ENCODE measurements around the gene HNRNPC. TPM values are rescaled to one million over a fixed set of nuclear protein-coding genes. Genes with fewer than 3 reads are reported as not detected.
"Not testable (repeated sequence)": the region's sequence is repeated elsewhere in the genome, so short reads cannot be mapped to it uniquely, and the experiment has no call there.

The HNRNPC gene
- total RNA-seq, 1 donor from 2014 or later = 424 TPM

GRCh38 chr14:21258005-21258888 lies 11.0 kb downstream of the HNRNPC start:
- no peaks in the 10 kb centered on the region for H3K9me3 Mint-ChIP-seq (ENCODE audit: unreplicated experiment)
- TF ChIP-seq CTCF (IDR thresholded peaks at IDR 0.05) = no peak
- H3K27me3 Mint-ChIP-seq (ENCODE audit: unreplicated experiment) = no peaks in the 10 kb centered on the region
- H3K4me1 Mint-ChIP-seq (ENCODE audit: unreplicated experiment) = peaks cover 67% of the 10 kb centered on the region
- no peak for DNase-seq (ENCODE audit: extremely low spot score, unreplicated experiment)
- H3K4me3 Mint-ChIP-seq (ENCODE audit: unreplicated experiment) = no peak overlapping the region
- H3K27ac Mint-ChIP-seq (ENCODE audit: unreplicated experiment) = peak overlapping the region; percentile 49
- peaks cover 40% of the 10 kb centered on the region for H3K36me3 Mint-ChIP-seq (ENCODE audit: unreplicated experiment)

GRCh38 chr14:21257394-21257909 lies 11.8 kb downstream of the HNRNPC start:
- Mint-ChIP-seq H3K4me3 (ENCODE audit: unreplicated experiment) (no peak overlapping the region), H3K36me3 (ENCODE audit: unreplicated experiment) (peaks cover 38% of the 10 kb centered on the region), H3K27ac (ENCODE audit: unreplicated experiment) (peak overlapping the region; percentile 49), H3K4me1 (ENCODE audit: unreplicated experiment) (peaks cover 59% of the 10 kb centered on the region), H3K27me3 (ENCODE audit: unreplicated experiment) (no peaks in the 10 kb centered on the region), H3K9me3 (ENCODE audit: unreplicated experiment) (no peaks in the 10 kb centered on the region)
- no peak for DNase-seq (ENCODE audit: extremely low spot score, unreplicated experiment)
- no peak for TF ChIP-seq CTCF (IDR thresholded peaks at IDR 0.05)

DNA sequence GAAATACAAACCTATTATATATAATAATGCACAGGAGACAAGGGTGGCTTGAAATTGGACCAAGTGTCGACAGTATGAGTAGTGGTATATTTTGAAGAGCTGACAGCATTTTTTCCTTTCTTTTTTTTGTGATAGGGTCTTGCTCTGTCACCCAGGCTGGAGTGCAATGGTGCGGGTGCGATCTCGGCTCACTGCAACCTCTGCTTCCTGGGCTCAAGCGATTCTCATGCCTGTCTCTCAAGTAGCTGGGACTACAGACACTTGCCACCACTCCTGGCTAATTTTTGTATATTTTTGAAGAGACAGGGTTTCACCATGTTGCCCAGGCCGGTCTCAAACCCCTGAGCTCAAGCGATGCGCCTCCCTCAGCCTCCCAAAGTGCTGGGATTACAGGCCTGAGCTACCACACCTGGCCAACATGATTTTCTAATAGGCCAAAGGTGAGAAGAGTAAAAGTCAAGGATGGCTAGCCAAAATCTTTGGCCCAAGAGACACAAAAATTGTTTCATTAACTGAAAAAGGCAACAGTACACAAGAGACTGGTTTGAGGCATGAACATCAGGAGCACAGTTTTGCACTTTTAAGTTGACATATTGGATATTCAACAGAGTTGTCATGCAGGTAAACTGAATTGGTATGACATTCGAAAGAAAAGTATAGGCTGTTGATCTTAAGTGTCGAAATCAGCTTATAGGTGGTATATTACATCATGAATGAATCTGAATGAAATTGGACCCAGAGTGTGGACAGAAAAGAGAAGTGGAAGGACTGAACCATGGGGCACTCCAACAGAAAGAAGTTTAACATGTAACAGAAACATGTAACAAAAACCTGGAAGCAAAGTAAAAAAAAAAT lies 12.5 kb downstream of the HNRNPC start:
- Mint-ChIP-seq H3K9me3 (ENCODE audit: unreplicated experiment) (no peaks in the 10 kb centered on the region), H3K27ac (ENCODE audit: unreplicated experiment) (peak overlapping the region; percentile 49), H3K36me3 (ENCODE audit: unreplicated experiment) (peaks cover 35% of the 10 kb centered on the region), H3K4me1 (ENCODE audit: unreplicated experiment) (peaks cover 56% of the 10 kb centered on the region), H3K27me3 (ENCODE audit: unreplicated experiment) (no peaks in the 10 kb centered on the region), H3K4me3 (ENCODE audit: unreplicated experiment) (no peak overlapping the region)
- no peak for TF ChIP-seq CTCF (IDR thresholded peaks at IDR 0.05)
- no peak for DNase-seq (ENCODE audit: extremely low spot score, unreplicated experiment)

DNA sequence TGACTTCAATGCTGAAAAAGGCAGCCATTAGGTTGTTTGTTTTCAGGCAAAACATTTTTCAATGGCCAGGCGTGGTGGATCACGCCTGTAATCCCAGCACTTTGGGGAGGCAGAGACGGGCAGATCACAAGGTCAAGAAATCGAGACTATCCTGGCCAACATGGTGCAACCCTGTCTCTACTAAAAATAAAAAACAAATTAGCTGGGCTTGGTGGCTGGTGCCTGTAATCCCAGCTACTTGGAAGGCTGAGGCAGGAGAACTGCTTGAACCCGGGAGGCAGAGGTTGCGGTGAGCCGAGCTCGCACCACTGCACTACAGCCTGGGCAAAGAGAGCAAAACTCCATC lies 13.2 kb downstream of the HNRNPC start:
- peak overlapping the region; percentile 72 for H3K27ac Mint-ChIP-seq (ENCODE audit: unreplicated experiment)
- H3K27me3 Mint-ChIP-seq (ENCODE audit: unreplicated experiment); H3K9me3 Mint-ChIP-seq (ENCODE audit: unreplicated experiment); H3K4me3 Mint-ChIP-seq (ENCODE audit: unreplicated experiment); DNase-seq (ENCODE audit: extremely low spot score, unreplicated experiment): not testable (repeated sequence)
- peaks cover 52% of the 10 kb centered on the region for H3K4me1 Mint-ChIP-seq (ENCODE audit: unreplicated experiment)
- H3K36me3 Mint-ChIP-seq (ENCODE audit: unreplicated experiment) = peaks cover 36% of the 10 kb centered on the region

DNA sequence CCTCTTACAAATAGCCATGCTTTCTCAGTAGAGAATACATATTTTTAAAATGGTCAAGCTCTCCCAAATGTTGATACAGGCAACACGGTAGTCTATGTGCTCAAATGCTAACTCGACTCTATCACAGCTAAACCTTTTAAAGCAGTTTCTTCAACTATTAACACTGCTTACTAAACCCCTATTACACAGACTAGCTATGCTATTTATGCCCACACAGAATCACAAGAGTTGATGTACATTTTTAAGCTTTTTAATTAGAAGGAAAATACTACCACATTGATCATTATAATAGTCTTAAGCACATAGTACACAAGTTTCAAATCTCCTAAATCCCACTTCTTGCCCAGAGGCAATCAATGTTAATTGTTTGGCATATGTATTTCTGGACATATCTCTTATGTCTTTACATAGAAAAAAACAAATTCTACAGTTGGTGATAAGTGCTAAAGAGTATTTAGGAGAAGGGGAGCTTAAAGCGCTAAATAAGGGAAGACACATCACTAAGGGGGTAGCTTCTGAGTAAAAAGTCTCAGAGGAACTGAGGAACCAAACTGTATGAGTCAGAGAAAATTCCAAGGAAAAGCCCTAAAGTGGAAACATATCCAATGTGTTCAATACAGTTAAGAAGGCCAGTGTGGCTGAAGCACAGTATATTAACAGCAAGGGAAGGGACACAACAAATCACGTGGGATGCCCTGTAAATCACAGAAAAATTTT lies 13.7 kb downstream of the HNRNPC start:
- Mint-ChIP-seq H3K4me3 (ENCODE audit: unreplicated experiment) (no peak overlapping the region), H3K4me1 (ENCODE audit: unreplicated experiment) (peaks cover 51% of the 10 kb centered on the region), H3K27ac (ENCODE audit: unreplicated experiment) (peak overlapping the region; percentile 72)

More for the DNA sequence above, 13.7 kb downstream of the HNRNPC start:
- no peak for TF ChIP-seq CTCF (IDR thresholded peaks at IDR 0.05)
- Mint-ChIP-seq H3K27me3 (ENCODE audit: unreplicated experiment) (no peaks in the 10 kb centered on the region), H3K36me3 (ENCODE audit: unreplicated experiment) (peaks cover 38% of the 10 kb centered on the region), H3K9me3 (ENCODE audit: unreplicated experiment) (no peaks in the 10 kb centered on the region)
- DNase-seq (ENCODE audit: extremely low spot score, unreplicated experiment) = no peak
